Osteoblast (primary cell): ENCODE measurements around the gene PCDHGA12. TPM values are rescaled to one million over a fixed set of nuclear protein-coding genes. Genes with fewer than 3 reads are reported as not detected.
"Not testable (repeated sequence)": the region's sequence is repeated elsewhere in the genome, so short reads cannot be mapped to it uniquely, and the experiment has no call there.

Experiments
- DNase-seq: peaks from one replicate; pipeline ENCODE4 v3.0.0; 2011; ENCODE audit warnings: low spot score, mixed read lengths; ENCODE audit not compliant: insufficient read length; ENCODE audit errors: missing footprints
- H2AFZ ChIP-seq: 2 replicates; pipeline ENCODE4 v1.6.0; 2011; ENCODE audit warnings: mild to moderate bottlenecking, low read length
- H3K27ac ChIP-seq: 2 replicates; pipeline ENCODE4 v1.5.1; 2011; ENCODE audit warnings: mild to moderate bottlenecking, low read depth, low read length, moderate library complexity
- H3K27me3 ChIP-seq: 2 replicates; pipeline ENCODE4 v1.6.0; 2012; ENCODE audit warnings: mild to moderate bottlenecking, control low read depth, inconsistent platforms, low read length, moderate library complexity; ENCODE audit not compliant: insufficient read depth
- H3K36me3 ChIP-seq: 2 replicates; pipeline ENCODE4 v1.5.1; 2011; ENCODE audit warnings: mild to moderate bottlenecking, low read length, control low read depth, moderate library complexity; ENCODE audit not compliant: insufficient read depth
- H3K4me1 ChIP-seq: 2 replicates; pipeline ENCODE4 v1.5.1; 2011; ENCODE audit warnings: mild to moderate bottlenecking, low read length, control low read depth, moderate library complexity; ENCODE audit not compliant: insufficient read depth
- H3K4me2 ChIP-seq: 2 replicates; pipeline ENCODE4 v1.6.0; 2011; ENCODE audit warnings: mild to moderate bottlenecking, low read length; ENCODE audit not compliant: insufficient read depth
- H3K4me3 ChIP-seq: fragments of 200-600 bp; sonication (generic); 3 replicates; pipeline ENCODE4 v1.5.1; 2012; ENCODE audit warnings: mild to moderate bottlenecking, low read length, inconsistent platforms; ENCODE audit not compliant: insufficient read depth
- H3K79me2 ChIP-seq: 2 replicates; pipeline ENCODE4 v1.6.0; 2012; ENCODE audit warnings: mild to moderate bottlenecking, low read length, control low read depth, inconsistent platforms; ENCODE audit not compliant: insufficient read depth
- H3K9me3 ChIP-seq: 2 replicates; pipeline ENCODE4 v1.5.1; 2011; ENCODE audit warnings: low read depth, low read length, control low read depth
- H4K20me1 ChIP-seq: 2 replicates; pipeline ENCODE4 v1.6.0; 2012; ENCODE audit warnings: mild to moderate bottlenecking, low read length, control low read depth; ENCODE audit not compliant: insufficient read depth
- CTCF ChIP-seq: IDR thresholded peaks from 2 replicates; pipeline ENCODE4 v1.5.1; 2011; ENCODE audit warnings: mild to moderate bottlenecking, low read depth, low read length, moderate library complexity; ENCODE audit errors: extremely low read depth
- total RNA-seq: library from RNA; depleted of rRNA; stranded (reverse); fragments of >200 nt; gene quantifications from 2 replicates; pipeline ENCODE4 v1.2.3, GENCODE V29; 2012

Gene PCDHGA12
- total RNA-seq, 1 donor, result 20.6 TPM

GRCh38 chr5:141413540-141414069 is 16.7 kb upstream of the PCDHGA12 start:
- no peak for TF ChIP-seq CTCF
- H3K4me2 ChIP-seq, result peak overlapping the region; percentile 80
- H3K27ac ChIP-seq, result no peak overlapping the region

GRCh38 chr5:141414548-141415274 is 15.6 kb upstream of the PCDHGA12 start:
- H2AFZ ChIP-seq, H4K20me1 ChIP-seq, H3K9me3 ChIP-seq, H3K4me2 ChIP-seq, H3K27ac ChIP-seq, H3K4me1 ChIP-seq, H3K27me3 ChIP-seq, H3K79me2 ChIP-seq, H3K36me3 ChIP-seq, H3K4me3 ChIP-seq, DNase-seq: not testable (repeated sequence)

More at GRCh38 chr5:141413540-141414069, 16.7 kb upstream of the PCDHGA12 start:
- DNase-seq, result no peak
- Histone ChIP-seq H3K79me2 (no peaks in the 10 kb centered on the region), H3K36me3 (no peaks in the 10 kb centered on the region), H3K9me3 (peaks cover 3% of the 10 kb centered on the region), H3K4me3 (peak overlapping the region; percentile 68), H3K4me1 (no peaks in the 10 kb centered on the region), H4K20me1 (no peaks in the 10 kb centered on the region), H3K27me3 (peaks cover 11% of the 10 kb centered on the region), H2AFZ (peak overlapping the region; percentile 71)

GRCh38 chr5:141415275-141415618 is 15.1 kb upstream of the PCDHGA12 start:
- not testable (repeated sequence) for H3K9me3 ChIP-seq, H3K27ac ChIP-seq, DNase-seq, H3K27me3 ChIP-seq, H3K79me2 ChIP-seq, H2AFZ ChIP-seq, H3K36me3 ChIP-seq, H3K4me2 ChIP-seq, H3K4me3 ChIP-seq, H3K4me1 ChIP-seq, H4K20me1 ChIP-seq

- TF ChIP-seq CTCF, result peak; percentile 81
- H3K9me3 ChIP-seq, result peaks cover 11% of the 10 kb centered on the region
- H3K4me3 ChIP-seq, result peak within 1 kb of the TSS; percentile 70
- not testable (repeated sequence) for H3K4me1 ChIP-seq, H4K20me1 ChIP-seq, H3K27ac ChIP-seq, H3K27me3 ChIP-seq, H3K36me3 ChIP-seq, H3K79me2 ChIP-seq
- peak within 1 kb of the TSS; percentile 75 for H3K4me2 ChIP-seq
- DNase-seq, result peak; percentile 94
- peak within 1 kb of the TSS; percentile 45 for H2AFZ ChIP-seq
These were observed 12.7 kb upstream of the PCDHGA12 start, which contains the start of gene PCDHGB7 for GRCh38 chr5:141417494-141418172. PCDHGB7 (plus strand) TSS chr5:141417677; CDS start chr5:141417860, 183 bp downstream.
